Measurements from ENCODE around the gene RPL12.

Gene RPL12

DNA sequence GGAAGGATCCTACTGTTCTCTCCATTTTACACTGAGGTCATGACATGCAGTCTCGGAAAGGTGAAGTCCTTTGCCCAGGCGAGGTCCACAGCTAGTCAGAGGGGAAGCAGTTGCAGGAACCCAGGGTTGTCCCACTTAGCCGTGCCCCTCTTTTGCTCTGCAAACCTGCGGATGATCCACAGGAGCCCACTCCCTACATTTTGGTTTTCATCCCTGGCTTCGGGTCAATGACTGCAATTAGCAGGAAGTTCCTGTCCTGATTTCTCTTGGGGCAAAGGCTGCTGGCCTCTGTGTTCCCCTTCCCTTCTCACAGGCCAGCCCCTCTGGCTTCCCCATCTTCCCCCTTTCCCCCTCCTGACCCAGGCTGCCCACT lies 52.9 kb downstream of the RPL12 start:
- DNase-seq (ENCODE audit: insufficient read length) = no peak
- no peak for FAIRE-seq
- no peak for TF ChIP-seq POLR2AphosphoS5 (IDR thresholded peaks at IDR 0.05; ENCODE audit: low read depth, low read length)
- TF ChIP-seq POLR2A (IDR thresholded peaks at IDR 0.05; ENCODE audit: low read depth, low read length) = no peak
- TF ChIP-seq TAF1 (IDR thresholded peaks at IDR 0.05; ENCODE audit: borderline replicate concordance, low read depth, low read length) = no peak
